ACHN (cell line): ENCODE data around the gene GPC3.

Source experiments
- DNase-seq: peaks from one replicate; pipeline ENCODE4 v3.0.0-alpha.2; 2015
- in situ Hi-C: cut with HindIII; loops from 2 replicates; pipeline ENCODE4 v1.10.0; 2017; ENCODE audit warnings: low sequenced_read_pairs, low pct_ligation_motif_present, low pct_unique_long_range_greater_than_20kb

GPC3 gene

DNA sequence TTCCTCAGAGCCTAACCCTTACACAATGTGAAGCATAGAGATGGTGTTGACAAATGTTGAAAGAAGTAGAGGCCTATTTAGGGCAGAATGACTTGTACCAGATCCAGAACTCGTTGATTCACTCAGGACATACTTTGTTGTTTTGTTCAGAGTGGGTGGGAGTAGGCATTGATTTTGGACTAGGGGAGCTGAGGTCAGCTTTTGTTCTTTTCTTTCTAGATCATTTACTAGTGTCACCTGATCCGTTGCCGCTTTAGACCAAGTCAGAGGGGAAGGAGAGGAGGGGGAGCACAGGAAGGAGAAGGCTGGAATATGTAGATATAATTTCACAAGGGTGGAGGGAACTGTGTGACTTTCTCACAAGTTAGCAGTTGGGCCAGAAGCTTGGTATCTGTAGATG lies 287.7 kb downstream of the GPC3 start:
- in situ Hi-C loops: no loop called here
- DNase-seq: no peak

DNA sequence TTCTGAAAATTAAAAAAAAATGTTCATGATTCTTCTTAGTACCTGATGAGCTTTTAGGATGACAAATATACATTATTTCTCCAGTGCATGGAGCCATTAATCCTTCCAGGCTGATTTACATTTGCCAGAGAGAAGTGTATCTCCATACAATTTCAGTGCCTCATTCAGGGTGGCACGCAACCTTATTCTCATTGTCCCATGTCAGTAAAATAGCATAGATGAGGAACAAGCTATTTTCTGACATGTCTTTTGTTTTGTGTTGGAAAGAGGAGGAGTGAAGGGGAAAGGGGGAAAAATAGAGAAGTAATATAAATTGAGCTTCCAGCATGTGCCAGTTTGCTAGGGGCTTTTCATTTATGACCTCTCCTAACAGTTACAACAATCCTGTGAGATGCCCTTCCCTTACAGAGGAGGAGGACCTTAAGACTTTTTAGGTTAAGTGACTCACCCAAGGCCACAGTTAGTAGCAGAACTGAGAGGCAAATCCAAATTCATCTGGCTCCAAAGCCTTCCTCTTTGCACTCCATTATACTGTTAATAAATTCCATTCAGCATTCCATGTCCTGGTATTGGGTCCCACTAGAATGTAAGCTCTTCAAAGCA lies 295.3 kb downstream of the GPC3 start:
- DNase-seq: no peak
- in situ Hi-C loops: no loop called here

DNA sequence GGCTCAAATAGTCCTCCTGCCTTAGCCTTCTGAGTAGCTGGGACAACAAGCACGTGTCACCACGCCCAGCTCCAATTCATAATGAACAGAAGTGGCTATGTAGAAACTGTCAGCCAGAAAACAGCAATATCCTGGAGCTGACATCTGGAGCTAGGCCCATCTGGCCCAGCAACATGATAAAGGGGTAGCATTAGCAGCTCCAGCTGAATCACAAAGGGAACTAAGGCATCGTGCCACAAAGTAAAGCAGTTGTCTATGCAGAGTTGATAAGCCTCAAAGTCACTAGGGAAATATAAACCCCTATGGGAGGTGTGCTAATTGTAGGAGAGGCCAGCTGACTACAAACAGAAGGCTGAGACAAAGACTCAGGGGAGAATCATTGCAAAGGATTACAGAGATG lies 299.6 kb downstream of the GPC3 start:
- DNase-seq: no peak
- in situ Hi-C loops: no loop called here

DNA sequence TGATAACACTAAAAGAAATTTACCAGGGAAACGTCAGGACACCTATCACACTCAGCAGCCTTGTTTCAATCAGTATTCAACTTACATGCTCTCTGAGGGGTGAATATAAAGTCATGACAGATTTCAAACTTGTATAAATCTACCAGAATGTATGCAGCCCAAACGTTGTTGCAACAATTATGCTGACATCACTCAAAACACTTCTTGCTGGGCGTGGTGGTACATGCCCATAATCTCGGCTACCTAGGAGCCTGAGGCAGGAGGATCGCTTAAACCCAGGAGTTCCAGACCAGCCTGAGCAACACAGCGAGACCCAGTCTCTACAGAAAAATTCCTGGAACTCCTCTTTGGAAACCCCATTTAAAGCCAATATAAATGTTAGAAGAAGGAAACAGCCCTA lies 303.5 kb downstream of the GPC3 start:
- in situ Hi-C loops: no loop called here
- no peak for DNase-seq

- no peak for DNase-seq
- in situ Hi-C loops: no loop called here
Measured at GRCh38 chrX:133681421-133681820, 304.0 kb downstream of the GPC3 start.

DNA sequence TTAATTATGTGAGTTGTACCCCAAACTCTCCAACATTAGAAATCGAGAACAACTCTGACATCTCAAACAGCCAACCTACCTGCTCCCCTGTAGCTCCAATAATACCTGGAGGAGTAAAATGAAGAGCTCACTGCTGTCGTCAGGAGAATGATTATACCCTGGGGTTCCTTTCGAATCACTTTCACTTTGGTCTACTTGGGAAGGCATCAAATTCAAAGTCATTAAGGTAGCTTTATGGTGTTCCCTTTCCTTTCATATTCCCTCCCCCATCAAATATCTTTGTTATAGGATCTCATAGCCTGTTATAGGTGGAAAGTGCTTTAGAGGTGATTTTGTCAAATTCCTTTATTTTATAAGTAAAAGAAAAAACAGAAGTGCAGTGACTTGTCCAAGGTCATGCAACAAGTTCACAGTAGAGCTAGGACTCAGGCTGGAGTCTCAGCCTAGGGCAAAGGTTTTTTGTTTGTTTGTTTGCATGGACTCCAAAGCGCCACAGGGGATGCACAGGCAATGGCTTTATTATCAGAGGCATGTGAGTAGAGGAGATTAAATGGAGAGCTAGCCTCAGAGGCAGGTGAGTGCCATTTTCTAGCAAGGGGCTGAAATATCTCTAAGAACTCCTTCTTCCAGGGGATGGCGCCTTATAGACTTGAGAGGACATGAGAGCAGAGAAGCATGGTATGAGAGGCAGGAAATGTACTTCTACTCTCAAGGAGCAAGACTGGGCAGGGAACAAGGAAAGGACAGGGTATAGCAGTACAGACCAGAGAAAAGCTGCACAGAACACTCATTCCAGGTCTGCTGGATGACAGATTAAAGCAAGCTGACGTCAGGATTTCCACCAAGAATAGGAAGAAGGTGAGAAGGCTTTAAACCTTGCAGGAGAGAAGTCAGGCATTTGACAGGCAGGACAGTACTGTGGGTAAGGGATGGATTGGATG lies 308.0 kb downstream of the GPC3 start:
- no peak for DNase-seq
- in situ Hi-C loops: no loop called here

GRCh38 chrX:133676344-133677122 lies 308.9 kb downstream of the GPC3 start:
- no peak for DNase-seq
- in situ Hi-C loops: no loop called here

DNA sequence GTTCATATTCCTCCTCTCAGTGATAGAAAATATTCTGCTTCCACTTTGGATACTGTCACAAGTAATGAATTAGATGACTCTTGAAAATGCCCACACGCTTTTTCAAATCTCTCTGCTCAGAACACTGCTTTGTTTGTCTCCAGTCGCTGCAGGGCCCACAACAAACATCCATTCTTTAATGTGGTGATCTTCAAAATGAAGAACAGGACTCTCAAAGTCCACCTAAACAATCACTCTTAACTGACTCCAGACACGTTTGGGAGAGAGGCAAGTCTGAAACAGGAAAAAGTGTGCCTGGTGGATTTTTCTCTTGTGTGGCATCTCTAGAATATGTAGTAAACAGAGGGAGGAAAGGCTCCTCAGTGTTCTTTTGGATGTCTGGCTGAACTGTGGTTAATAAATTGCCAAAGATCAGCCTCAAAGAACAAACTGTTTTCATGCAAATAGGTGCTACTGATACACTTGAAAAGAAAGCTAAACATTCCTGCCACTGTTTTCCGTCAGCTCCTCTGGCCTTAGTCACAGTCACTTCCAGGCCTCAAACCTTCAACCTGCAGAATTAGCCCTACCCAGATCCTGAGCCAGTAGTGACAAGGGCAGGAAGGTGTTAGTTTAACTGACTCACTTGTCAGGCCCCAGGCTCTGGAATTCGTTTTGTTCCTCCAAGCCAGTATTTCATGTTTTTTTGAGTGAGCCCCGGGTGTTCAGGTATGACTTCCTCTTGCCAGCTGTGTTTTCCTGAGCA lies 310.5 kb downstream of the GPC3 start:
- in situ Hi-C loops: no loop called here
- no peak for DNase-seq

- in situ Hi-C loops: no loop called here
- DNase-seq: peak; percentile 18
Measured at GRCh38 chrX:133670383-133670782, 315.0 kb downstream of the GPC3 start.

- in situ Hi-C loops: no loop called here
- no peak for DNase-seq
Measured at GRCh38 chrX:133669214-133669613, 316.2 kb downstream of the GPC3 start.

DNA sequence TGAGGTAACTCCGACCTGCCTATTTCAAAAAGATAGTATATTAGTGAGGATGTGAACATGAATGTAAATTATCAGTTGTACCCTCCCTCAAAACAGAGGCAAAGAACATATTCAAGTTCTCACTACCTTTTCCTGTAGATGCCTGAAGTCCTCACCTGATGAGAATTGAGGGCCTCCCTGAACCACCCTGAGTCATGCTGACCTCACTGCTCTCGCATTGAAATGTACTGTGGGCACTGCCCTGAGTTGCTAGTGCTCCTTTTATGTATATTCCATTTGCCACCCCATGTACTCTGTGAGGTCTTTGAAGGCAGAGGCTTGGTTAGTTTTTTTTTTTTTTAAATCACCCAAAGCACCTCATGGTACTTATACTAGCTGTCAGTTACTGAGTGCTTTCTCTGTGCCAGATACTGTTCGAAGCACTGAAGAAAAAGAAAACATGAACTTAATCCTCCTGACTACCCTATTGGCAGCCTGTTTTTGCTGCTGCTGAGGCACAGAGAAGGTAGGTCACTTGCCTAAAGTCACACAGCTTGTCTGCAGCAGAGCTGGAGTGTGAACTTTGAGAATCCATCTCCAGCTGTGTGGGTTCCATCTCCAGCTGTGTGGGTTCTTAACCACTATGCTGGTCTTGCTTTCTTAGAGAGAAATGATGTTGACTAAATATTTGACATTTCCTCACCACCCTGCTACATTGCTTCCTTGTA lies 317.0 kb downstream of the GPC3 start:
- no peak for DNase-seq
- in situ Hi-C loops: no loop called here

DNA sequence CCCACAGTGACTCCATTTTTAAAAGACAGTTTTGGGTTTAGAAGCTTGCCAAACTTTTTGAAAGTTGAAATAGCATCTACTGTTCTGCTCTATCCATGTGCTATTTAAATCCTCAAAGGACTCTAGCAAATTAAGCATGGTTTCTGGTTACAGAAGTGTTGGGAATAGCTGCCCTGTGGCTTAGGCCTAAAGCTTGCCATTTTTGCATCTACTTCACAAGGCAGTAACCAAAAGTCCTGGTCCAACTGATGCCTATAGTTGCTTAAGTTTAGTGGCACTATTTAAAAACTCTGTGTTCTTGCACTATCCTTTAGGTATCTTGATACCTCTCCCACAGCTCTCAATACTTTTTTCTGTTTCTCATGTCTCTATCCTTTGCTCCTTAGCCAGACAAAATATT lies 319.1 kb downstream of the GPC3 start:
- DNase-seq: no peak
- in situ Hi-C loops: no loop called here

DNA sequence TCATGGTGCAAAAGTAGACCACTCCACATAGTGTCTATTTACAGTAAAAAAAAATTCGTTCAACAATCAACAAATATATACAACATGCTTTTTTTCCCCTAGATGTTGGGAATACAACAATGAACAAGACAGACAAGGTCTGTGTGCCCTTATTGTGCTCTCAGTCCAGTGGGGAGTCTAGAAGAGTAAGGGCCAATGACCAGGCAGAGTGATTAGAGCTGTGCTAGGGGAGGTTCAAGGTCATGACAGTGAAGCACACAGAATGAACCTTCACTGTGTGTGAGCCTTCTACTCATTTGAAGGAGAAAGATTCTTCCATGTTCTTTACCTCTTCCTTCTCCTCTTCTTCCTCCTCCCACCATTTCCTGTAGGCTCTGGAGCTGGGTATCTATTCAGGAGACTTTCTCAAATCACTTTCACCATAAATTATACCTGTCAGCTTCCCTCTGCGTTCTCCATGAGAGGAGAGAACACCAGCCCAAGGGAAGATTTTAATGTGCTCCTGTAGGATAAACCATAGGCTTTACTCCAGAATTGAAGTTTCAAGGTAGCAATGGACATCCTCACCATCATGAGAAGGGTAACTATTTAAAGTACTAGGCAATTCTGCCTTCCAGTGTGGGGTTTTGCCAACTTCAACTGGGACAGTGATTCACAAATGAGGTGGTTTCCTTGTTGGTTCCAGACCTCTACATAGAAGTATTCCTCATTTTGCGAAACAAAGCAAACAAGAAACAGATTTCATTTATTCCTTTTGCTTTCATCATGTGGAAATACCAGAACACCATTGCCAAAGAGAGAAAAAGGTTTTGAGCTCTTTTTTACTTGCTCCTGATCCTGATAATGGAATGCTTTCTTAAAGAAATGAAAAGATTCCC lies 323.2 kb downstream of the GPC3 start:
- DNase-seq: no peak
- in situ Hi-C loops: no loop called here

GRCh38 chrX:133660281-133660680 lies 325.1 kb downstream of the GPC3 start:
- DNase-seq: no peak
- in situ Hi-C loops: no loop called here

- in situ Hi-C loops: no loop called here
- DNase-seq: no peak
Measured at GRCh38 chrX:133658293-133658911, 327.0 kb downstream of the GPC3 start.

DNA sequence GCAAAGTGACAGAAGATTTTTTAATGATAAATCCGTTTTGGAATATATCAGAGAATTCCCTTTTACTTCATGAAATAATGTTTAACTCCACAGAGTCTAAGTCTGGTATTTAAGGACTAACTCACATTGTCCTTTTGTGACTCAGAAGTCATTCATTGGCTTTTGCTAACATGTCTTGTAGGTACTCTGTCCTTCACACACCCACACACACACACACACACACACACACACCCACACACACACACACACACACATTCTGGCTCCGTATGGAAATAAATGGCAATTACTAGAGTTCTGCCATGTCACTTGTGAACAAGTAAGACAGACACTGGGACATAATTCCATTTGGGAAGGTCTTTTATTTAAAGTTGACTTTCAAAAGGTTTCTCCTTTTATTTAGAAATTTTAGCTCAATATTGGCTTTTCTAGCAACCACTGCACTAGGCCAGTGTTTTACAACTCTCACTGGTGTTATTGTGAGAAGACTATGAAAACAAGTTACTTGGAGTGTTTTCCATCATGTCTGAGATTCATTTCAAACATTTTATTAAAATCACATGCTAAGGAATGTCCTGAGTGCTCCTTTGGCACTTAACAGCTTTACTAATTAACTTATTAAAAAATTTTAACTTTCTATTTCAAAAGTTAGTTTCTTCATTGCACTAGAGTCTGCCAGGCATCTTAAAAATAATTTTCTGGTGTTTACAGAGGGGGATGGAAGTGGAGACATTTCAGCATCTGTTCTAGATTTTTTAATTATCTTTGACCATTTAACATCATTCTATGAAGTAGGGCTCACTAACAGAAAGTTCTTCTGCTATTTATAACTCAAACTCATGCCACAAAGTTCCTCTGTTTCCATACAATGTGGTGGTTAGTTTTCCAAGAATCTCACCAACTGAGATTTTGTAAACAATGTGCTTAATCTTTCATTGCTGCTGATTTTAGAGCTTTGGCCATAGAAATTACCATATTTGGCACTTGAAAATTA lies 329.8 kb downstream of the GPC3 start:
- in situ Hi-C loops: no loop called here
- peak; percentile 57 for DNase-seq
